Liver (tissue), 9 donors: ENCODE measurements around the gene DBH. TPM values are rescaled to one million over a fixed set of nuclear protein-coding genes. Genes with fewer than 3 reads are reported as not detected.

Experiments used
- DNase-seq: peaks from one replicate; pipeline ENCODE4 v3.0.0-alpha.2; 2017; ENCODE audit warnings: low spot score
- H3K27ac ChIP-seq, 2 donors: one replicate each; pipeline ENCODE4 v1.7.0; 2013; ENCODE audit warnings: inconsistent platforms in 2 of 2, low read length in 2 of 2, control low read depth in 1 of 2, low read depth in 1 of 2, mild to moderate bottlenecking in 1 of 2
- H3K27me3 ChIP-seq, 4 donors: one replicate each; pipeline versions ENCODE4 v1.6.1 to v1.7.0; 2013; ENCODE audit warnings: low read length in 3 of 4, inconsistent platforms in 1 of 4, mild to moderate bottlenecking in 1 of 4, moderate library complexity in 1 of 4; ENCODE audit not compliant: control insufficient read depth in 4 of 4, insufficient read depth in 4 of 4
- H3K36me3 ChIP-seq, 4 donors: one replicate each; pipeline versions ENCODE4 v1.6.1 to v1.7.0; 2013; ENCODE audit warnings: low read length in 3 of 4, mild to moderate bottlenecking in 3 of 4, low read depth in 1 of 4, moderate library complexity in 1 of 4; ENCODE audit not compliant: control insufficient read depth in 4 of 4, insufficient read depth in 3 of 4
- H3K4me1 ChIP-seq, 4 donors: one replicate each; pipeline versions ENCODE4 v1.6.1 to v1.7.0; 2013; ENCODE audit warnings: low read length in 3 of 4, mild to moderate bottlenecking in 3 of 4, moderate library complexity in 1 of 4; ENCODE audit not compliant: control insufficient read depth in 4 of 4, insufficient read depth in 4 of 4
- H3K4me3 ChIP-seq, 3 donors: one replicate each; pipeline versions ENCODE4 v1.6.1 to v1.7.0; 2013; ENCODE audit warnings: low read length in 3 of 3, control low read depth in 1 of 3, low read depth in 1 of 3, mild to moderate bottlenecking in 1 of 3
- H3K9ac ChIP-seq, 2 donors: one replicate each; pipeline ENCODE4 v1.7.0; 2013; ENCODE audit warnings: low read length in 2 of 2, mild to moderate bottlenecking in 2 of 2, moderate library complexity in 2 of 2, control low read depth in 1 of 2, low read depth in 1 of 2
- H3K9me3 ChIP-seq, 4 donors: one replicate each; pipeline versions ENCODE4 v1.6.1 to v1.7.0; 2013; ENCODE audit warnings: low read length in 3 of 4; ENCODE audit not compliant: control insufficient read depth in 4 of 4
- EGR1 ChIP-seq, 2 donors: IDR thresholded peaks; 2 replicates each; pipeline ENCODE4 v1.6.1; 2016 to 2018; ENCODE audit warnings: antibody characterized with exemption in 2 of 2, low read depth in 2 of 2
- FOXA1 ChIP-seq: IDR thresholded peaks from 2 replicates; pipeline ENCODE4 v1.6.1; 2016; ENCODE audit warnings: antibody characterized with exemption
- GABPA ChIP-seq, 2 donors: IDR thresholded peaks in 1 of 2; conservative IDR thresholded peaks in 1 of 2; 2 replicates each; pipeline ENCODE4 v1.6.1; 2016; ENCODE audit warnings: antibody characterized with exemption in 2 of 2, mild to moderate bottlenecking in 1 of 2, moderate library complexity in 1 of 2
- HNF4G ChIP-seq: IDR thresholded peaks from 2 replicates; pipeline ENCODE4 v1.6.1; 2016; ENCODE audit warnings: antibody characterized with exemption
- MAX ChIP-seq: IDR thresholded peaks from 2 replicates; pipeline ENCODE4 v1.6.1; 2016; ENCODE audit warnings: antibody characterized with exemption
- NR2F2 ChIP-seq: IDR thresholded peaks from 2 replicates; pipeline ENCODE4 v1.6.1; 2016; ENCODE audit warnings: antibody characterized with exemption
- SP1 ChIP-seq: IDR thresholded peaks from 2 replicates; pipeline ENCODE4 v1.6.1; 2018; ENCODE audit warnings: antibody characterized with exemption, mild to moderate bottlenecking
- TAF1 ChIP-seq: conservative IDR thresholded peaks from 2 replicates; pipeline ENCODE4 v1.6.1; 2016; ENCODE audit warnings: antibody characterized with exemption, mild to moderate bottlenecking
- WGBS: extraction: QIAGEN DNeasy Blood & Tissue Kit; methylation state at CpG from one replicate; pipeline ENCODE4 v1.1.7; 2013; 5-methylcytosine and 5-hydroxymethylcytosine counted together
- polyA plus RNA-seq, 2 donors: library from polyadenylated mRNA; stranded (reverse) in 1 of 2; unstranded in 1 of 2; fragments of 200-250 nt in 1 of 2; fragments of >200 nt in 1 of 2; fragmentation: Nextera tagmentation in 1 of 2; extraction: Ambion mirVana in 1 of 2; gene quantifications; one replicate each; pipeline versions ENCODE4 v1.2.1 to v1.2.3, GENCODE V29; 2013 to 2015
- total RNA-seq, 2 donors: library from RNA; depleted of rRNA; stranded (reverse); fragments of >200 nt; gene quantifications; one replicate each; pipeline ENCODE4 v1.2.3, GENCODE V29; 2014
- TF ChIP-seq, protein P1 (sequence below): fragments of 150-350 bp; IDR thresholded peaks from 2 replicates; pipeline ENCODE4 v1.5.1; 2017; ENCODE audit warnings: improper control_type of control experiment, low read depth, low read length; ENCODE audit not compliant: missing input control
- TF ChIP-seq, protein P2 (sequence below): IDR thresholded peaks from 2 replicates; pipeline ENCODE4 v1.6.1; 2016; ENCODE audit warnings: antibody characterized with exemption, mild to moderate bottlenecking
- donor health status: healthy.
- donor health status: healthy.
- donor health status: healthy.
- donor health status: healthy.
- donor health status: healthy.

The DBH gene
- total and polyA plus RNA-seq, 4 donors = 0.37 to 21.2 (median 2.5) TPM

DNA sequence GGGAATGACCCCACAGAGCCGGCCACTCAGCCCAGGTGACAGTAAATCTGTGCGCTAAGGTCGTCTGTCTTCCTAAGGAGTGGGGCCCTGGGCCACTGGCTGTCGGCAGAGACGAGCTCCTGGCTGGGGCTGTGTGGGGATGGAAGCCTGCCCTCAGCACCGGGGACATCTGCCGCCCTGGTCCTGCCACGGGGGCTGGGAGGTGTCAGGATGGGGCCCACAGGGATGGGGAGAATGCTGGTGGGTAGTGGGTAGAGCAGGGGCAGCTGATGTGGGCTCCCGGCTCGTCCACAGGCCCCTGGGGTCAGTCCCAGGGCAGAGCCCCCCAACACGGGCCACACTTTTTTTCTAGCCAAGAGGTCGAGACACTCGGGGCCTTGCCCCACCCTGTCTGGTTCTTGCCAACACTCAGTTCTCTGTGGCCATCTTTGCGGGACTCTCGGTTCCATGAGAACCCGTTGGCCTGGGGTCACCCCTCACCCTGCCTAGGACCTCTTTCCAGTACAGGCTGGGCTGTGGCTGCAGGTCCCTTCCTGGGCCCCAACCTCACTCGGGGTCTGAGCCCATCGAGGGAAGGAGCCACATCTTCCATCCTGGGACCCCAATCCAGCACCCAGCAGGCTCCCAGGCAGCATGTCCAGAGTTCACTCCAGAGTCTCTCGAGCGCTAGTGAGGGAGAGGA lies 45.0 kb downstream of the DBH start:
- peaks cover 6 to 35% (median 13%) of the 10 kb centered on the region in 4 donors for H3K36me3 ChIP-seq
- no peaks in the 10 kb centered on the region for H3K9me3 ChIP-seq
- TF ChIP-seq, protein P1, sequence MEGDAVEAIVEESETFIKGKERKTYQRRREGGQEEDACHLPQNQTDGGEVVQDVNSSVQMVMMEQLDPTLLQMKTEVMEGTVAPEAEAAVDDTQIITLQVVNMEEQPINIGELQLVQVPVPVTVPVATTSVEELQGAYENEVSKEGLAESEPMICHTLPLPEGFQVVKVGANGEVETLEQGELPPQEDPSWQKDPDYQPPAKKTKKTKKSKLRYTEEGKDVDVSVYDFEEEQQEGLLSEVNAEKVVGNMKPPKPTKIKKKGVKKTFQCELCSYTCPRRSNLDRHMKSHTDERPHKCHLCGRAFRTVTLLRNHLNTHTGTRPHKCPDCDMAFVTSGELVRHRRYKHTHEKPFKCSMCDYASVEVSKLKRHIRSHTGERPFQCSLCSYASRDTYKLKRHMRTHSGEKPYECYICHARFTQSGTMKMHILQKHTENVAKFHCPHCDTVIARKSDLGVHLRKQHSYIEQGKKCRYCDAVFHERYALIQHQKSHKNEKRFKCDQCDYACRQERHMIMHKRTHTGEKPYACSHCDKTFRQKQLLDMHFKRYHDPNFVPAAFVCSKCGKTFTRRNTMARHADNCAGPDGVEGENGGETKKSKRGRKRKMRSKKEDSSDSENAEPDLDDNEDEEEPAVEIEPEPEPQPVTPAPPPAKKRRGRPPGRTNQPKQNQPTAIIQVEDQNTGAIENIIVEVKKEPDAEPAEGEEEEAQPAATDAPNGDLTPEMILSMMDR = no peak
- TF ChIP-seq EGR1 (IDR thresholded peaks at IDR 0.05; ENCODE audit: low read depth in 2 of 2) (no peak), HNF4G (no peak), SP1 (no peak)
- TF ChIP-seq, protein P2, sequence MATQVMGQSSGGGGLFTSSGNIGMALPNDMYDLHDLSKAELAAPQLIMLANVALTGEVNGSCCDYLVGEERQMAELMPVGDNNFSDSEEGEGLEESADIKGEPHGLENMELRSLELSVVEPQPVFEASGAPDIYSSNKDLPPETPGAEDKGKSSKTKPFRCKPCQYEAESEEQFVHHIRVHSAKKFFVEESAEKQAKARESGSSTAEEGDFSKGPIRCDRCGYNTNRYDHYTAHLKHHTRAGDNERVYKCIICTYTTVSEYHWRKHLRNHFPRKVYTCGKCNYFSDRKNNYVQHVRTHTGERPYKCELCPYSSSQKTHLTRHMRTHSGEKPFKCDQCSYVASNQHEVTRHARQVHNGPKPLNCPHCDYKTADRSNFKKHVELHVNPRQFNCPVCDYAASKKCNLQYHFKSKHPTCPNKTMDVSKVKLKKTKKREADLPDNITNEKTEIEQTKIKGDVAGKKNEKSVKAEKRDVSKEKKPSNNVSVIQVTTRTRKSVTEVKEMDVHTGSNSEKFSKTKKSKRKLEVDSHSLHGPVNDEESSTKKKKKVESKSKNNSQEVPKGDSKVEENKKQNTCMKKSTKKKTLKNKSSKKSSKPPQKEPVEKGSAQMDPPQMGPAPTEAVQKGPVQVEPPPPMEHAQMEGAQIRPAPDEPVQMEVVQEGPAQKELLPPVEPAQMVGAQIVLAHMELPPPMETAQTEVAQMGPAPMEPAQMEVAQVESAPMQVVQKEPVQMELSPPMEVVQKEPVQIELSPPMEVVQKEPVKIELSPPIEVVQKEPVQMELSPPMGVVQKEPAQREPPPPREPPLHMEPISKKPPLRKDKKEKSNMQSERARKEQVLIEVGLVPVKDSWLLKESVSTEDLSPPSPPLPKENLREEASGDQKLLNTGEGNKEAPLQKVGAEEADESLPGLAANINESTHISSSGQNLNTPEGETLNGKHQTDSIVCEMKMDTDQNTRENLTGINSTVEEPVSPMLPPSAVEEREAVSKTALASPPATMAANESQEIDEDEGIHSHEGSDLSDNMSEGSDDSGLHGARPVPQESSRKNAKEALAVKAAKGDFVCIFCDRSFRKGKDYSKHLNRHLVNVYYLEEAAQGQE = no peak
- no peak overlapping the region for H3K9ac ChIP-seq
- no peak overlapping the region for H3K4me3 ChIP-seq
- peak overlapping the region in 1 of 2 donors; percentile 68 for H3K27ac ChIP-seq
- no peak for DNase-seq
- peaks cover 0 to 6% (median 0%) of the 10 kb centered on the region in 4 donors for H3K4me1 ChIP-seq
- 90% methylated on average over 20 of the region's 20 CpGs for WGBS
- no peaks in the 10 kb centered on the region for H3K27me3 ChIP-seq

DNA sequence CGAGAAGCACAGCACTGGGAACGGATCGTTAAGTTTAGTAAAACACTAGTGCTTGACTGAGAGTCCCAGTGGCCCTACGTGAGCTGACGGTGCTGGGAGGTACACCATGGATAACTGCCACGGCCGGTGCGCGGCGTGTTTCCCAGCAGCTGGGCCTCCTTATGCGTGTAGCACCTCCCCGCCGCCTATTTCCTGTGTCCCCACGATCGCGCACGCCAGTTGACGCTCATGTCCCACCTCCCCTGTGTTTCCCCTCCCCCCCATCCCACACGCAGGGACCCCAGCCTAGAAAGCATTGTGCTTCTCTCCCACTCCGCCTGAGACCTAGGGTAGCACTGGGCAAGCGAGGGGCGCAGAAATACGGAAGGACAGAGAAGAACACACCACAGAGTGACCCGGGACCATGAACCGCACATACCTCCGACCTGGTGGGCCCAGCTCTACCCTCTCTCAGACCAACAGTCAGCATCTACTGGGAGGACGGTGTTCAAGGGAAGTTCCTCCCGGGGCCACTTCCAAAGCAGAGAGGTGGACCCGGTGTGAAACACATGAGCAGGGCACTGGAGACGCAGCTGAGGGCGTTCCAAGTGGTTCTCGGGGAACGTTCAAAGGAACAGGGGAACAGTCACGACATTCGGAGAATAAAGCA lies 45.6 kb downstream of the DBH start:
- Histone ChIP-seq H3K9me3 (no peaks in the 10 kb centered on the region), H3K4me1 (peaks cover 0 to 6% (median 0%) of the 10 kb centered on the region in 4 donors), H3K4me3 (no peak overlapping the region), H3K9ac (no peak overlapping the region), H3K27me3 (no peaks in the 10 kb centered on the region), H3K36me3 (peaks cover 6 to 35% (median 12%) of the 10 kb centered on the region in 4 donors), H3K27ac (peak overlapping the region in 1 of 2 donors; percentile 1)
- TF ChIP-seq SP1 (no peak), NR2F2 (no peak), TAF1 (no peak), FOXA1 (no peak), MAX (no peak), GABPA (IDR thresholded peaks at IDR 0.05 in 1 of 2, conservative IDR thresholded peaks at IDR 0.05 in 1 of 2) (no peak)
- TF ChIP-seq, protein P2 = no peak
- DNase-seq = no peak
- 94% methylated on average over 35 of the region's 35 CpGs for WGBS
